ENCODE measurements around the gene LTBP2.

DNA sequence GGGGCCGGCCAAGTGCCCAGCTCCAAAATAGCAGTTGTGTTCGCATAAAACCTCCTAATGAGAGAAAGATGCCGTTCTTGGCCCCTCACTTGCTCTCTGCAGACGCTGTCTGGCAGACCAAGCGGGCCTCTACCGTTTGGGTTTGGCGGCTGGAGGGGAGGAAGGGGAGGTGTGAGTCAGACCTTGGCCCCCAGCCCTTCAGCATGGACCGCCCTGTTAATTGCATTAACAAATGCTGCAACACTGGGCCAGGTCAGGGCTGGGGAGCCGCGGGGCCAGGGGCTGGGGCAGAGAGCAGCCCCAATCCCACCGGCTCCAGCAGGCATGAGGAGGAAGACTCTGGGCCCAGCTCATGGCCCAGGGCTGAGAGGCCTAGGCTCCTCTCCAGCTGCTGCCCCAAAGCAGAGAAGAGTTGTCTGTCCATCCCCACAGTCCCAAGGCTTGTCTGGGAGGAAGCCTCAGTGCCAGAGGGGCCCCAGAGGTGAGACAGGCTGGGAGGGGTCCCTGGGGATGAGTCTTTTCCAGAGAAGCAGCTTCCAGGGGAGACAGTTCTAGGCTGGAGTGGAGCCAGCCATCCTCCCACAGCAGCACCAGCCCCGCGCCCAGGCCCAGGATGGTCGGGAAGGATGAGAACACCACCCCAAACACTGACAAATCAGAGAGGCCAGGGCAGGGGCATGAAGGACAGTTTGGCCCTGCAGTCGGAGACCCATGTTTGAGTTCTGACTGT, 16.9 kb downstream of the LTBP2 start:
- TF ChIP-seq, protein P1, sequence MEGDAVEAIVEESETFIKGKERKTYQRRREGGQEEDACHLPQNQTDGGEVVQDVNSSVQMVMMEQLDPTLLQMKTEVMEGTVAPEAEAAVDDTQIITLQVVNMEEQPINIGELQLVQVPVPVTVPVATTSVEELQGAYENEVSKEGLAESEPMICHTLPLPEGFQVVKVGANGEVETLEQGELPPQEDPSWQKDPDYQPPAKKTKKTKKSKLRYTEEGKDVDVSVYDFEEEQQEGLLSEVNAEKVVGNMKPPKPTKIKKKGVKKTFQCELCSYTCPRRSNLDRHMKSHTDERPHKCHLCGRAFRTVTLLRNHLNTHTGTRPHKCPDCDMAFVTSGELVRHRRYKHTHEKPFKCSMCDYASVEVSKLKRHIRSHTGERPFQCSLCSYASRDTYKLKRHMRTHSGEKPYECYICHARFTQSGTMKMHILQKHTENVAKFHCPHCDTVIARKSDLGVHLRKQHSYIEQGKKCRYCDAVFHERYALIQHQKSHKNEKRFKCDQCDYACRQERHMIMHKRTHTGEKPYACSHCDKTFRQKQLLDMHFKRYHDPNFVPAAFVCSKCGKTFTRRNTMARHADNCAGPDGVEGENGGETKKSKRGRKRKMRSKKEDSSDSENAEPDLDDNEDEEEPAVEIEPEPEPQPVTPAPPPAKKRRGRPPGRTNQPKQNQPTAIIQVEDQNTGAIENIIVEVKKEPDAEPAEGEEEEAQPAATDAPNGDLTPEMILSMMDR (conservative IDR thresholded peaks at IDR 0.05), result no peak
- no peak for TF ChIP-seq EZH2 (IDR thresholded peaks at IDR 0.05; ENCODE audit: low read depth)

Measured in PC-9 (cell line).